NCI-H1092 (cell line): ENCODE data around the gene EP400.

Experiments
- DNase-seq: peaks from one replicate; lab custom pipeline; 2025; lab: John Stamatoyannopoulos, UW

The EP400 gene

GRCh38 chr12:131949431-131950181 lies at the start of gene EP400:
Gene EP400, plus strand, starts transcription at chr12:131949942. Its CDS starts 10,678 bp downstream, at chr12:131960620.
- DNase-seq = peak; percentile 88

- no peak for DNase-seq
Observed at GRCh38 chr12:131900397-131900796, 49.3 kb upstream of the EP400 start.

DNA sequence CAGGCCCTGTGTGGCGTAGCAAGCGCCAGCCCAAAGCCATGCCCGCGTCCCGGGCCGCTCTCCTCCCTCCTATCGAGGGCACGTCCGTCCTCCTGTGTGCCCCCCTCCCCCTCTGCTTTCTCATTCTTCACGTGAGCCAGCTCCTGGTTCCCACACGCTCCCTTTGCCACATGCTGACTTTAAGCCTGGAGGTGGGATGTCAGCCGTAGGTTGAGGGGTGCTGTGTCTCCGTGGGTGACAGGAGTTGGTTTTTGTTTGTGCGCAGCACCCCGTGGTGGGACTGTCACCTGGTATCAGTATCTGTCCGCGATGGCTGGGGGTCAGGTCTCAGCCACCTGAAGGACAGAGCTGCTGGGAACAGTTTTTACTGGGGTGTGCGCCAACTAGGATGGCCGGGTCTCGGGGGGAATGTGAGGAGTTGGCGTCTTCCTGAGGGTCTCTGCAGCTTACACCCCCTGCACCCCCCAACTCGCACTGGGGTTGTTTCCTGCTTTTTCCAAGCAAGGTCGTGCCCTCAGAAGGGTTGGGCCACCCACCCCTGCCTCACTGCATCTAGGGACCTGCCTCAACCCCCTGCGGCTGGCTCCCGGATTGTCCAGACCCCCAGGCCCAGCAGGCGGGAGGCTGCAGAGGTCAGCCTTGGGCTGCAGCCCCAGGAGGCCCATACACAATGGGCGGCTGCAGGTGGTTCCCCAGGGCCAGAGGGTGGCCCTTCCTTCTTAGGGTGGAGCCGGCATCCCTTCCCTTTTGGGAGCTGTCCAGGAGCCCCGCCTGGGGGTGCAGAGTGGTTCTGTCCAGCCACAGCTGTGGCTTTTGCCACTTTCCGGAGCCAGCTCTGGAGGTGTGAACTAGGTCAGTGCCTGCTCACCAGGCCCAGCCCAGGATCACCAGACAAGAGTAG lies 48.1 kb upstream of the EP400 start:
- no peak for DNase-seq

DNA sequence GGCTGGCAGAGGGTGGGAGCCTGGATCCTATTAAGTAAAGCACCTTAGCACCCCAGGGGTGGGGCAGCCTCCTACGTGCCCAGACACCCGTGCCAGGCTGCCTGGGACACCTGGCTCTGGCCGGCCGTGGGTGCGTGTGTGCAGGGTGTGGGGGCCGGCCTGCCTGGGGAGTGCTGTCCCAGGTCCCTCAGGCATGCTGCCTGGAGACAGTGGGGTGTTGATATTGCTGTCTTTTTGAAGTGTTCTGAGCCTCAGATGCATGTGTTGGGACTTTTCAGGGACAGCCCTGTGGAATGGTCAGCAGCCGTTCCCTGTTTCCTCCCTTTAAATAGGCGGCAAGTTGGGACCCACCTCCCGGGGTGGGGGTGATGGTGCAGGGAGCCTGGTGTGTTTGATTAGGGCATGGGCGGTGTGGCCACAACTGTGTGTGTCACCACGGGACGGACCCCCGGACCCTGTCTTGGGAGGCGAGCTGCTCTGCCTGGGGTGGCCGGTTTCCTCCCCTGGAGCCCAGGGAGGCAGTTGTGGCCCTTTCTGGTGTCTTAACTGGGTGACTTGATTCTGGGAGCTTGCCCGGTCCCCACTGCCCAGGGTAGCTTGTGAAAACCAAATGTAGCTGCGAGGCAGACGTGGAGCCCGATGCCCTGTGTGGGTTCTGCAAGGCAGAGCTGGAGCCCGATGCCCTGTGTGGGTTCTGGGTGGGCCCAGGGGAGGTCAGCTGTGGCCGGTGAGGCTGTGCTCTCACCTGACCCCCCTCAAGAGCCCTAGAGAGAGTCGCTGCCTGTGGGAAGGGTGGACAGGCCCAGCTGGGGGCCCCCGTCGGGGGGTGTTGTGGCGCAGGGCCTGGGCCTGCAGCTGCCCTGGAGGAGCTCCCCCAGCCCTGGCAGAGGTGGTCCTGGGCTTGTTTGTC lies 47.2 kb upstream of the EP400 start:
- no peak for DNase-seq

- no peak for DNase-seq
Observed at GRCh38 chr12:131903270-131904255, 46.2 kb upstream of the EP400 start.

DNA sequence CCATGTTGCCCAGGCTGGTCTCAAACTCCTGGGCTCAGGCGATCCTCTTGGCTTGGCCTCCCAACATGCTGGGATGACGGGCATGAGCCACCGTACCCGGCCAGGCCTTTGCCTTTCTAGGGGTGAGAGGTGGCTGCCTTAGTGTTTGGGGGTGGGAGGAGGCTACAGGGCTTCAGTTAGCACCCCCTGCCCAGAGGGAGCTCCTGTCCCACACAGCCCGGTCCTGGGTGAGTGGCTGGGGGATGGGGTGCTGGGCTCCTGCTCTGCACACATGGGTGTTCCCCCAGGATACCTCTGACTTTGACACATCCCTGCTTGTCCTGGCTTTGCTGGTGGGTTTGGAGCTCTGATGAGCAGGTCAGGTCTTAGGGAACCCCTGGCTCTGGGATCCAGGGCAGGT lies 45.4 kb upstream of the EP400 start:
- DNase-seq = no peak

GRCh38 chr12:131905081-131905629 lies 44.6 kb upstream of the EP400 start:
- no peak for DNase-seq

DNA sequence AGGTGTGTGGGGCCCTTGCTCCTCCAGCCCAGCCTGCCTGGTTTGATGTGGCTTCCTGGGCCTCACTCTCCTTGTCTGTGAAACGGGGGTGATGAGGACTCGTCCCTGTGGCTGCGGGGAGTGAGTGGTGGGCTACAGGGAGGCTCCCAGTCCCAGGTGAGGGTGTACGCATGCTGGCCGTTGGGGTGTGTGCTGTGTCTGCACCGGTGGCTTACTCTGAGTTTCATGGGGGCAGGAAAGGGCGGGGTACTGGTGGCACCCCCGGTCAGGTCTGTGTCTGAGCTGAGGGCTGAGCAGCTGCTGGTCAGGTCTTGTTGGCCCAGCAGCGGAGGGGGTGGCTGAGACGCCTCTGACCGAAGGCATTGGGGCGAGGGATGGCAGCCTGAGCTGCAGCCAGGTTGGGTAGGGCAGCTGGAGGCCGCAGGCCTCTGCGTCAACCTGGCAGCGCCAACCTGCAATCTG lies 44.1 kb upstream of the EP400 start:
- DNase-seq = no peak

- no peak for DNase-seq
Observed at GRCh38 chr12:131907379-131908091, 42.2 kb upstream of the EP400 start.

DNA sequence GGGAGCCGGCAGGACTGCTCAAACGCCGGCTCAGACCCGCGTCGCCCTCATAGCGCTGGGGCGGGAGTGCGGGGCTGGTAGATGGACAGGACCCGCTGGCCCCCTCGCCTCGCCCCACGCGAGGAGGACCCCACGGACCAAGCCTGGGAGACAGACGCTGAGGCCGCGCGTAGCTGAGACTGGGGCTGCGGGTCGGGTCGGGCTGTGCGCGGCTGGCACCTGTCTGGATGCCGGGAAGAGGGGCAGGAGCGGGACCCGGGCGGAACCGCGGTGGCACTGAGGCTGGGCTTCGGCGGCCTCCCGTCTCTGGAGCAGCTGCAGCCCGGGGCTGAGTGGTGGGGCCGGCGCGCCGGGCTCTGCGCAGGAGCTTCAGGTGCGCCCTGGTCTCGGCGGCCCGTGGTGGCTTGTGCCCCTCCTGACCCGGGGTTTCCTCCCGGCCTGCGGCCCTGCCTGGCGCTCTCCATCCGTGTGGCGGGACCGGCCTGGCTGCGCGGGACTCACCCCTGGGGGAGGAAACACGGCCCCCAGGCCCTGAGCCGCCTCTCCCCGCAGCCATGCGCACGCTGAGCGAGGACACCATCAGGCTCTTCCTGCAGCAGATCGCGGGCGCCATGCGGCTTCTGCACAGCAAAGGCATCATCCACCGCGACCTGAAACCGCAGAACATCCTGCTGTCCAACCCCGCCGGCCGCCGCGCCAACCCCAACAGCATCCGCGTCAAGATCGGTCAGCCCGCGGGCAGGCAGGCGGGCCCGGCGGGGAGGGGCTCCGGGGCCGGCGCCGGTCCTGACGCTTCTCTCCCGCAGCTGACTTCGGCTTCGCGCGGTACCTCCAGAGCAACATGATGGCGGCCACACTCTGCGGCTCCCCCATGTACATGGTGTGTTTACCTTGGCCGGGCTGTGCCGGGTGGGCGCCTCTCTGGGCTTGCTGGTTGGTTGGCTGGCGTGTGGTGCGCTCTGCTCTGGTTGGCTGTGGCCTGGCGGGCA lies 41.4 kb upstream of the EP400 start:
- DNase-seq = no peak

DNA sequence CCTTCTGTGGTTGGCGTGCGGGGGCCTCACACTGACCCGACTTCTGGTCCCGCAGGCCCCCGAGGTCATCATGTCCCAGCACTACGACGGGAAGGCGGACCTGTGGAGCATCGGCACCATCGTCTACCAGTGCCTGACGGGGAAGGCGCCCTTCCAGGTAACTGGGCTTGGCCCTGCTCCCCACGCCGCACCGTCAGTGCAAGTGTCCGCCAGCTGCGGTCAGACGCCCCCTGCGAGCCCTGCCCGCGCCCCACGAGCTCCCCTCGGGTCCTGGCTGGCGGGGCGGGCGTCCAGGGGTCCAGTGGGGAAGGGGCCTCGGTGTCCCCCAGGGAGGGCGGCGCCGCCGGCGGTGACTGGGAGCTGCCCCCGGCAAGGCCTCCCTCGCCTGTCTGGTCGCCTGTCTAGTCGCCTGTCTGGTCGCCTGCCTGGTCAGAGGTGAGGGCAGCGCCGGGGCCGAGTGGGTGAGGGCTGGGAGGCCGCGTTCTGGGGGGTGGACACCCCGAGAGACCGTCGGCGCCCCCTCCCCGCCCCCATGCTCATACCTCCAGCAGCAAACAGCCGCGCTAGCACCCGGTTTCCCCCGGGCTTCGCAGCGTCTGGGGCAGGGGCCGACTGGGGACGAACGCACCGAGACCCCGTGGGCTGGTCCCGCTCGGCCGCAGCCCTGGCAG lies 40.5 kb upstream of the EP400 start:
- DNase-seq = no peak

DNA sequence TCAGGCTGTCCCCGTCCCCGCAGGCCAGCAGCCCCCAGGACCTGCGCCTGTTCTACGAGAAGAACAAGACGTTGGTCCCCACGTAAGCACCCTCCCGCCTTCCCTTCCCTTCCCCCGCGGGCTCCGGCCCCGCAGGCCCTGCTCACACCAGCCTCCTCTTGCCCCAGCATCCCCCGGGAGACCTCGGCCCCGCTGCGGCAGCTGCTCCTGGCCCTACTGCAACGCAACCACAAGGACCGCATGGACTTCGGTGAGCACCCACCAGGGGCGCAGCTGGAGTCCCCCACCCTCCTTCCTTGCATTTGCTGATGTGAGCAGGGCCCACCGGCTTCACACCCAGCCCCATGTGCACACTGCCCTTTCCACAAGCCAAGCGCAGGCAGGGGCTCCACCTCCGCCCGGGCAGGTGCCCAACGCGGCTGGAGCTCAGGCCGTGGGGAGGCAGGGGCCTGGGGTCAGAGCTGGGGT lies 40.0 kb upstream of the EP400 start:
- no peak for DNase-seq

DNA sequence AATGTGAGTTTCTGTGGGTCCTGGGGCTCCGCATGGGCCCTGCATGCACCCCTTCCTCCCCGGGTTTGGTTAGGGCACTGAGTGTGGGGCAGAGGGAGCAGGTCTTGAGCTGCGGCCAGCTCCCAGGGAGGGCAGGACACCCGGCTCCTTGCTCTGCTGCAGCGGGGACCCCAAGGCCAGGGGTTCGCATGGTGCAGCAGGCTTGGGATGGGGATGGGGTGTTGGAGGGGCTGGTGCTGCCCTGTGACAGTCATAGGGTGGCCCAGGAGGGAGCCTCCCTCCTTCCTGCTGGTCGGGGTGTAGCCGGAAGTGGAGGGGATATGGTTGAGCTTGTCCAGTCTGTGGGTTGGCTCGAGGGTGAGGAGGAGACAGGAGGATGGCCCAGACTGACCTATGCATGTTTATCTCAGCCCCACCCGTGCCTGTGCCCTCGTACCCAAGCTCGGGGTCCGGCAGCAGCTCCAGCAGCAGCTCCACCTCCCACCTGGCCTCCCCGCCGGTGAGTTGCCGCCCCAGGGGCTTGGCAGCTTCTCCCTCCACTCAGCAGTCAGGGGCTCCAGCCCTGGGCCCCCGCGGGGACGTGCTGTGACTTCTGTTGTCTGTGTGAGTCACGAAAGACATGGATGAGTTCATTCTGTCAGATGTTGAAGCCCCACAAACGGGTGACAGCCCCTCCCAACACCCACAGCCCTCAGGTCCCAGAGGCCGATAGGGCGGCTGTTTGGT lies 39.3 kb upstream of the EP400 start:
- DNase-seq = no peak

GRCh38 chr12:131911028-131911650 lies 38.6 kb upstream of the EP400 start:
- DNase-seq = no peak

DNA sequence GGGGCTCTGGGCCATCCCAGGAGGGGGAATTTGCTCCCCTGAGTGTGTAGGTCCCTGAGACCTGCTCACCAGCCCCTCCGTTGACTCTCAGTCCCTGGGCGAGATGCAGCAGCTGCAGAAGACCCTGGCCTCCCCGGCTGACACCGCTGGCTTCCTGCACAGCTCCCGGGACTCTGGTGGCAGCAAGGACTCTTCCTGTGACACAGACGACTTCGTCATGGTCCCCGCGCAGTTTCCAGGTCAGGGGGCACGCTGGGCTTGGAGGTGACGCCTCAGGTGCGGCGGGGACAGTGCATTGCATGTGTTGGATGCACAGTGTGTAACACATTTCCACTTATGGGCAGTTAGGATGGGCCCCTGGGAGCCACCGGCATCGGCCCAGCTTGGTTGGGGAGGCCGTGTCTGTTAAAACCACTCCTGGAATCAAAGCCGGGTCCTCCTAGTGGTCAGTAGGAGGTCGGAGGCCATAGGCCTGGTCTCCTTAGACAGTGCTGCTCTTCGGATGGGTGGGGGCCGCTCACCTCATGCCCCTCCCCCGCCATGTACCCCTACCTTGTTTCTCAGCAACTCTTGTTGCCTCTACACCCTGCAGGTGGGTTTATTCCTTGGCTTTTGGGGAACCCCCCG lies 37.8 kb upstream of the EP400 start:
- DNase-seq = no peak
